ENCODE measurements around the gene UNC5B.

- TF ChIP-seq, protein P1, sequence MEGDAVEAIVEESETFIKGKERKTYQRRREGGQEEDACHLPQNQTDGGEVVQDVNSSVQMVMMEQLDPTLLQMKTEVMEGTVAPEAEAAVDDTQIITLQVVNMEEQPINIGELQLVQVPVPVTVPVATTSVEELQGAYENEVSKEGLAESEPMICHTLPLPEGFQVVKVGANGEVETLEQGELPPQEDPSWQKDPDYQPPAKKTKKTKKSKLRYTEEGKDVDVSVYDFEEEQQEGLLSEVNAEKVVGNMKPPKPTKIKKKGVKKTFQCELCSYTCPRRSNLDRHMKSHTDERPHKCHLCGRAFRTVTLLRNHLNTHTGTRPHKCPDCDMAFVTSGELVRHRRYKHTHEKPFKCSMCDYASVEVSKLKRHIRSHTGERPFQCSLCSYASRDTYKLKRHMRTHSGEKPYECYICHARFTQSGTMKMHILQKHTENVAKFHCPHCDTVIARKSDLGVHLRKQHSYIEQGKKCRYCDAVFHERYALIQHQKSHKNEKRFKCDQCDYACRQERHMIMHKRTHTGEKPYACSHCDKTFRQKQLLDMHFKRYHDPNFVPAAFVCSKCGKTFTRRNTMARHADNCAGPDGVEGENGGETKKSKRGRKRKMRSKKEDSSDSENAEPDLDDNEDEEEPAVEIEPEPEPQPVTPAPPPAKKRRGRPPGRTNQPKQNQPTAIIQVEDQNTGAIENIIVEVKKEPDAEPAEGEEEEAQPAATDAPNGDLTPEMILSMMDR (IDR thresholded peaks at IDR 0.05): no peak
- no peak for TF ChIP-seq POLR2A (IDR thresholded peaks at IDR 0.05)
Observed at GRCh38 chr10:71268758-71269157, 56.4 kb downstream of the UNC5B start.

Measured in thyroid gland (tissue), 4 donors.